Mesenchymal stem cell (in vitro differentiated cells and primary cell): Measurements from ENCODE around the gene GCAT.
A peak's percentile ranks its signal among the peaks of the same experiment; 100 is the strongest.
"Not testable (repeated sequence)": the region's sequence is repeated elsewhere in the genome, so short reads cannot be mapped to it uniquely, and the experiment has no call there.

Experiments used
- DNase-seq: peaks from one replicate; pipeline ENCODE4 v3.0.0-alpha.2; 2013
- H2AFZ ChIP-seq: one replicate; pipeline ENCODE4 v1.6.1; 2013; ENCODE audit warnings: low read depth, mild to moderate bottlenecking, control low read depth, inconsistent platforms, low read length, moderate library complexity
- H2AK5ac ChIP-seq: 2 replicates; pipeline ENCODE4 v1.6.1; 2013; ENCODE audit warnings: low read length, moderate library complexity, mild to moderate bottlenecking, inconsistent platforms; ENCODE audit not compliant: severe bottlenecking
- H2BK120ac ChIP-seq: one replicate; pipeline ENCODE4 v1.6.1; 2013; ENCODE audit warnings: low read depth, mild to moderate bottlenecking, inconsistent platforms, low read length, moderate library complexity
- H2BK12ac ChIP-seq, 2 experiments: one replicate each; pipeline ENCODE4 v1.6.1; 2013; ENCODE audit warnings: inconsistent platforms in 2 of 2, low read length in 2 of 2, mild to moderate bottlenecking in 2 of 2, moderate library complexity in 2 of 2, control low read depth in 1 of 2
- H2BK15ac ChIP-seq: one replicate; pipeline ENCODE4 v1.6.1; 2013; ENCODE audit warnings: mild to moderate bottlenecking, low read depth, inconsistent platforms; ENCODE audit not compliant: poor library complexity, severe bottlenecking
- H2BK5ac ChIP-seq: 2 replicates; pipeline ENCODE4 v1.6.1; 2013; ENCODE audit warnings: low read depth, mild to moderate bottlenecking, low read length, control low read depth, inconsistent platforms; ENCODE audit not compliant: poor library complexity, severe bottlenecking
- H3K14ac ChIP-seq, 2 experiments: one replicate each; pipeline ENCODE4 v1.6.1; 2013; ENCODE audit warnings: inconsistent platforms in 2 of 2, low read length in 2 of 2, control low read depth in 1 of 2, mild to moderate bottlenecking in 1 of 2, moderate library complexity in 1 of 2
- H3K18ac ChIP-seq, 2 experiments: one replicate each; pipeline ENCODE4 v1.6.1; 2013; ENCODE audit warnings: inconsistent platforms in 2 of 2, low read length in 2 of 2, control low read depth in 1 of 2, low read depth in 1 of 2, mild to moderate bottlenecking in 1 of 2
- H3K23ac ChIP-seq, 2 experiments: one replicate each; pipeline ENCODE4 v1.6.1; 2013; ENCODE audit warnings: inconsistent platforms in 2 of 2, low read length in 2 of 2, mild to moderate bottlenecking in 2 of 2, moderate library complexity in 2 of 2, control low read depth in 1 of 2
- H3K27ac ChIP-seq: 2 replicates; pipeline ENCODE4 v1.5.1; 2013; ENCODE audit warnings: mild to moderate bottlenecking, moderate library complexity, low read length, control low read depth, inconsistent platforms; ENCODE audit not compliant: poor library complexity, severe bottlenecking
- H3K27me3 ChIP-seq, 2 experiments: 2 replicates each; pipeline versions ENCODE4 v1.6.1 to v1.7.0; 2013; ENCODE audit warnings: low read length in 2 of 2, mild to moderate bottlenecking in 2 of 2, moderate library complexity in 2 of 2, control low read depth in 1 of 2, inconsistent platforms in 1 of 2; ENCODE audit not compliant: control insufficient read depth in 1 of 2, insufficient read depth in 1 of 2
- H3K36me3 ChIP-seq, 2 experiments: 2 replicates each; pipeline versions ENCODE4 v1.6.1 to v1.7.0; 2013; ENCODE audit warnings: low read length in 2 of 2, control low read depth in 1 of 2, inconsistent platforms in 1 of 2, low read depth in 1 of 2, mild to moderate bottlenecking in 1 of 2; ENCODE audit not compliant: insufficient read depth in 2 of 2, control insufficient read depth in 1 of 2
- H3K4ac ChIP-seq, 2 experiments: one replicate each; pipeline ENCODE4 v1.6.1; 2013; ENCODE audit warnings: inconsistent platforms in 2 of 2, low read length in 2 of 2, mild to moderate bottlenecking in 2 of 2, moderate library complexity in 2 of 2, control low read depth in 1 of 2, low read depth in 1 of 2
- H3K4me1 ChIP-seq: 2 replicates; pipeline ENCODE4 v1.6.1; 2013; ENCODE audit warnings: low read depth, low read length, control low read depth; ENCODE audit not compliant: control insufficient read depth, insufficient read depth
- H3K4me2 ChIP-seq: 2 replicates; pipeline ENCODE4 v1.6.1; 2013; ENCODE audit warnings: low read length, mild to moderate bottlenecking, inconsistent platforms; ENCODE audit not compliant: poor library complexity, severe bottlenecking
- H3K4me3 ChIP-seq, 2 experiments: 2 replicates each; pipeline versions ENCODE4 v1.5.1 to v1.7.0; 2013; ENCODE audit warnings: low read length in 2 of 2, mild to moderate bottlenecking in 2 of 2, control low read depth in 1 of 2, low read depth in 1 of 2; ENCODE audit not compliant: insufficient read depth in 1 of 2
- H3K79me1 ChIP-seq: replicated peaks from 2 replicates; pipeline ENCODE4 v1.6.1; 2013; ENCODE audit warnings: mild to moderate bottlenecking, control low read depth, low read length, inconsistent platforms; ENCODE audit not compliant: poor library complexity, severe bottlenecking
- H3K9ac ChIP-seq: 2 replicates; pipeline ENCODE4 v1.7.0; 2013; ENCODE audit warnings: mild to moderate bottlenecking, low read length, moderate library complexity
- H3K9me3 ChIP-seq: 2 replicates; pipeline ENCODE4 v1.7.0; 2013; ENCODE audit warnings: mild to moderate bottlenecking, low read length; ENCODE audit not compliant: control insufficient read depth
- H4K8ac ChIP-seq: one replicate; pipeline ENCODE4 v1.6.1; 2013; ENCODE audit warnings: inconsistent platforms, mild to moderate bottlenecking, low read length, moderate library complexity
- H4K91ac ChIP-seq: one replicate; pipeline ENCODE4 v1.6.1; 2013; ENCODE audit warnings: mild to moderate bottlenecking, low read length, inconsistent platforms
- WGBS: methylation state at CpG from one replicate; pipeline ENCODE4 v1.1.7; 2013; ENCODE audit warnings: mixed read lengths; 5-methylcytosine and 5-hydroxymethylcytosine counted together

Gene GCAT

DNA sequence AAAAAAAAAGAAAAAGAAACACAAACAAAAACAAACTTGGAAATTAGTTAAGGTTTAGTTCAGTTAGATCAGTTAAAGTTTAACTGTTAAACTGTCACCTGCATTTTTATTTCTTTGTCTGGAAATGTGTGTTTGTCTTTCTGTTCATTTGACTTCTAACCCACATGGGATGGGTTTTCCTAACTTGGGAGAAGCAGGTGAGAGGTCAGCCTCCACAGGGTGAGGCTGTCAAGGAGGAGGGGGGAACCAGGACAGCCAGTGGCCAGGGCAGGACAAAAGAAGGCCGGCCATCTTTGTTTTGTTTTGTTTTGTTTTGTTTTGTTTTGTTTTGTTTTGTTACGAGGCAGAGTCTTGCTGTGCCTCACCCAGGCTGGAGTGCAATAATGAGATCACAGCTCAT, 13.4 kb upstream of the GCAT start:
- H4K8ac ChIP-seq = peak overlapping the region; percentile 41
- H3K9me3 ChIP-seq = no peaks in the 10 kb centered on the region
- no peak overlapping the region for H3K23ac ChIP-seq
- no peaks in the 10 kb centered on the region for H3K79me1 ChIP-seq
- H3K18ac ChIP-seq = no peak overlapping the region
- no peak overlapping the region for H2BK5ac ChIP-seq
- no peak for DNase-seq
- no peak overlapping the region for H3K4me3 ChIP-seq
- no peak overlapping the region for H2BK15ac ChIP-seq
- H3K36me3 ChIP-seq = no peaks in the 10 kb centered on the region
- H3K14ac ChIP-seq = no peak overlapping the region
- no peak overlapping the region for H3K4me2 ChIP-seq
- H2BK120ac ChIP-seq = peak overlapping the region; percentile 61
- no peak overlapping the region for H2AFZ ChIP-seq
- WGBS = 93% methylated on average over 2 of the region's 2 CpGs
- H3K4me1 ChIP-seq = peaks cover 3% of the 10 kb centered on the region
- no peak overlapping the region for H3K27ac ChIP-seq
- no peaks in the 10 kb centered on the region for H3K27me3 ChIP-seq
- no peak overlapping the region for H2BK12ac ChIP-seq
- no peak overlapping the region for H2AK5ac ChIP-seq
- no peak overlapping the region for H3K4ac ChIP-seq
- no peak overlapping the region for H3K9ac ChIP-seq
- H4K91ac ChIP-seq = no peak overlapping the region

DNA sequence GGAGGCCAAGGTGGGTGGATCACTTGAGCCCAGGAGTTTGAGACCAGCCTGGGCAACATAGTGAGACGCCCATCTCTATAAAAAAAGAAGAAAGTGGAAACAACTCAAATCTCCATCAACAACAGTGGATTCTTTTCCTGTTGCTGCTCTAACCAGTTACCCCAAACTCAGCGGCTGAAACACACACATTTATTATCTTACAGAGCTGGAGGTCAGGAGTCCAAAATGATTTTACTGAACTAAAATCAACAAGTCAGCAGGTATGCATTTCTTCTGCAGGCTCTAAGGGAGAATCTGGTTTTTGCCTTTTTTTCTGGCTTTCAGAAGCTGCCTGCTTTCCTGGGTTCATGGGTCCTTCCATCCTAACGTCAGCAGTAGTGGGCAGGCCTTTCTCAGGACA, 11.7 kb upstream of the GCAT start:
- H3K36me3 ChIP-seq = no peaks in the 10 kb centered on the region
- H3K4ac ChIP-seq = no peak overlapping the region
- no peaks in the 10 kb centered on the region for H3K79me1 ChIP-seq
- no peak overlapping the region for H3K18ac ChIP-seq
- no peak overlapping the region for H4K8ac ChIP-seq
- no peak overlapping the region for H3K9ac ChIP-seq
- H3K9me3 ChIP-seq = no peaks in the 10 kb centered on the region
- H2BK15ac ChIP-seq = no peak overlapping the region
- WGBS = 78% methylated on average over 3 of the region's 3 CpGs
- no peaks in the 10 kb centered on the region for H3K27me3 ChIP-seq
- no peak overlapping the region for H2BK120ac ChIP-seq
- H3K4me2 ChIP-seq = no peak overlapping the region
- DNase-seq = no peak
- no peak overlapping the region for H3K14ac ChIP-seq
- no peak overlapping the region for H2AK5ac ChIP-seq
- no peak overlapping the region for H3K4me3 ChIP-seq
- no peak overlapping the region for H3K27ac ChIP-seq
- H4K91ac ChIP-seq = no peak overlapping the region
- no peak overlapping the region for H2AFZ ChIP-seq
- no peak overlapping the region for H2BK12ac ChIP-seq
- H2BK5ac ChIP-seq = no peak overlapping the region
- no peak overlapping the region for H3K23ac ChIP-seq
- peaks cover 3% of the 10 kb centered on the region for H3K4me1 ChIP-seq

DNA sequence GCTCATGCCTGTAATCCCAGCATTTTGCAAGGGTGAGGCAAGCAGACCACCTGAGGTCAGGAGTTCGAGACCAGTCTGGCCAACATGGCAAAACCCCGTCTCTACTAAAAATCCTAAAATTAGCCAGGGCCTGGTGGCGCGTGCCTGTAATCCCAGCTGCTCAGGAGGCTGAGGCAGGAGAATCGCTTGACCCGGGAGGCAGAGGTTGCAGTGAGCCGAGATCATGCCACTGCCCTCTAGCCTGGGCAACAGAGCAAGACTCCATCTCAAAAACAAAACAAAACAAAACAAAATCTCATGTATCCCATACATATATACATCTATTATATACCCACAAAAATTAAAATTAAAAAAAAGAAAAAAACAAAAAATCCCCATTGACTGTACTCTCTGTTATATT, 10.5 kb upstream of the GCAT start:
- 95% methylated on average over 7 of the region's 7 CpGs for WGBS
- not testable (repeated sequence) for H3K9ac ChIP-seq, H3K23ac ChIP-seq, H3K4me1 ChIP-seq, H2BK120ac ChIP-seq, H3K18ac ChIP-seq, DNase-seq, H4K91ac ChIP-seq, H2AK5ac ChIP-seq, H3K27me3 ChIP-seq, H2AFZ ChIP-seq, H2BK5ac ChIP-seq, H2BK12ac ChIP-seq, H3K14ac ChIP-seq, H4K8ac ChIP-seq, H2BK15ac ChIP-seq, H3K9me3 ChIP-seq, H3K36me3 ChIP-seq, H3K4me2 ChIP-seq, H3K4ac ChIP-seq, H3K27ac ChIP-seq, H3K4me3 ChIP-seq, H3K79me1 ChIP-seq

DNA sequence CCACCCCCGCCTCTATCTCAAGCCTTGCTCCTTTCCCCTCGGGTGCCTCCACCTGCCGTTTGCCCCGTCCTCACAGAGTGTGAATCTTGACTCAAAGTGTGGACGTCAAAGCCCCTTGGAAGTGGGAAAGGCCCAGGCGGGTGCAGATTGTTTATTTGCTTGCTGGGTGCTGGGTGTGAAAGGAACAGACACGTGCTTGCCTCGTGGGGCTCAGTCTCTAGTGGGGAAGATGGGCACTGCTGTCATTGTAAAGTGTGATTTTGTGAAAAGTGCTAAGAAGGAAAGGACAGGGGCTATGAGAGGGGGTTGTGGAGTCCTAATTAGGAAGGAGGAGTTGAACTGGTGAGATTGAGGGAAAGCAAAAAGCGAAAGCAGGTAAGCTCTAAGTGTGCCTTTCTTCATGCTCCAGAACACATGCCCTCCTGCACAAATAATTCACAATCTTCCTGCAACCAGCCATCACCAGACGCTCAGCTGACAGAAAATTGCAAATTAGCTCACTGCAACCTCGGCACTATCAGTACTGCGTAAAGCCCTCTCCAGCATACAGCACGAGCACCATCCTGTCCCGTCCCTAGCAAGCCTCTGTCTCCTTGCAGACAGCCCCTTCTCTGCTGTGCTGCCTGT, 9.7 kb upstream of the GCAT start:
- WGBS = 74% methylated on average over 13 of the region's 14 CpGs
- H2BK12ac ChIP-seq = no peak overlapping the region
- DNase-seq = no peak
- no peak overlapping the region for H3K18ac ChIP-seq
- H4K8ac ChIP-seq = no peak overlapping the region
- H3K36me3 ChIP-seq = no peaks in the 10 kb centered on the region
- no peak overlapping the region for H2BK120ac ChIP-seq
- peaks cover 12% of the 10 kb centered on the region for H3K4me1 ChIP-seq
- H3K14ac ChIP-seq = no peak overlapping the region
- no peak overlapping the region for H3K27ac ChIP-seq
- H3K9me3 ChIP-seq = no peaks in the 10 kb centered on the region
- no peak overlapping the region for H2BK5ac ChIP-seq
- H2BK15ac ChIP-seq = no peak overlapping the region
- H3K9ac ChIP-seq = no peak overlapping the region
- no peak overlapping the region for H4K91ac ChIP-seq
- no peak overlapping the region for H2AK5ac ChIP-seq
- no peak overlapping the region for H3K4ac ChIP-seq
- no peaks in the 10 kb centered on the region for H3K27me3 ChIP-seq
- no peak overlapping the region for H3K4me3 ChIP-seq
- no peak overlapping the region for H3K4me2 ChIP-seq
- no peaks in the 10 kb centered on the region for H3K79me1 ChIP-seq
- no peak overlapping the region for H3K23ac ChIP-seq
- H2AFZ ChIP-seq = no peak overlapping the region
